ENCODE data around the gene MTA1. TPM values are rescaled to one million over a fixed set of nuclear protein-coding genes. Genes with fewer than 3 reads are reported as not detected.

Gene MTA1
- polyA plus RNA-seq, 1 of the 3 experiments (the other 2 are of a cell fraction), result 96.3 TPM

- TF ChIP-seq ZBTB33 (IDR thresholded peaks at IDR 0.05; ENCODE audit: borderline replicate concordance, low read depth) (no peak), NFIC (IDR thresholded peaks at IDR 0.05; ENCODE audit: borderline replicate concordance) (no peak), MEF2A (IDR thresholded peaks at IDR 0.05; ENCODE audit: borderline replicate concordance, low read depth) (no peak)
These were observed 27.3 kb downstream of the MTA1 start (continued) for GRCh38 chr14:105446971-105447370.

- no peak for DNase-seq
- H4K20me1 ChIP-seq (ENCODE audit: insufficient read depth), result peaks cover 19% of the 10 kb centered on the region
- H3K4me2 ChIP-seq, result no peak overlapping the region
- H3K27ac ChIP-seq (ENCODE audit: low read depth in 2 of 2, low read length in 1 of 2), result peak overlapping the region in 1 of 2 experiments; percentile 8; a peak in 2 of 4 replicates
- H3K9me2 ChIP-seq, result no peaks in the 10 kb centered on the region
- H3K36me3 ChIP-seq (replicated peaks in 1 of 2; ENCODE audit: control insufficient read depth in 1 of 2, insufficient read depth in 2 of 2, low read length in 1 of 2), result peaks cover 11 to 50% of the 10 kb centered on the region in 2 experiments
- no peak overlapping the region for H2AFZ ChIP-seq (ENCODE audit: low read depth)
- TF ChIP-seq SIN3A (IDR thresholded peaks at IDR 0.05; ENCODE audit: borderline replicate concordance, low read depth, low read length), result no peak
- TF ChIP-seq EP300 (IDR thresholded peaks at IDR 0.05; ENCODE audit: borderline replicate concordance in 1 of 2, low read depth in 1 of 2, low read length in 1 of 2), result no peak
- TF ChIP-seq RFX5 (IDR thresholded peaks at IDR 0.05; ENCODE audit: low read length), result no peak
- TF ChIP-seq TCF12 (IDR thresholded peaks at IDR 0.05), result no peak
- no peak for TF ChIP-seq MXI1 (IDR thresholded peaks at IDR 0.05; ENCODE audit: low read depth, low read length)
- no peak for TF ChIP-seq GABPA (IDR thresholded peaks at IDR 0.05; ENCODE audit: low read depth)
- no peak for TF ChIP-seq YY1 (IDR thresholded peaks at IDR 0.05; ENCODE audit: low read depth)
- no peak for TF ChIP-seq RCOR1 (IDR thresholded peaks at IDR 0.05; ENCODE audit: low read length)
- no peaks in the 10 kb centered on the region for H3K9me3 ChIP-seq
- H3F3A ChIP-seq (replicated peaks; ENCODE audit: insufficient read depth), result no peaks in the 10 kb centered on the region
- H3K4me3 ChIP-seq (ENCODE audit: low read depth in 2 of 2, low read length in 1 of 2), result no peak overlapping the region
- POLR2A ChIA-PET, result interaction anchor here (1.0 kb wide), 1 partner anchor 33 kb away, joined by 3 read pairs; no protein-coding TSS in a partner anchor
- H3K79me2 ChIP-seq (ENCODE audit: insufficient read depth), result peaks cover 43% of the 10 kb centered on the region
- H3K27me3 ChIP-seq (ENCODE audit: insufficient read depth), result no peaks in the 10 kb centered on the region
- peaks cover 0 to 23% of the 10 kb centered on the region in 2 experiments; a peak in 1 of 4 replicates for H3K4me1 ChIP-seq (ENCODE audit: control insufficient read depth in 1 of 2, insufficient read depth in 2 of 2, low read depth in 1 of 2, low read length in 1 of 2)
- 77% methylated on average over 7 of the region's 31 CpGs for WGBS (ENCODE audit: low lambda C conversion rate)
- CTCF ChIA-PET, result interaction anchor here (0.6 to 2.9 kb wide), 29 partner anchors 9 to 85 kb away, joined by 3 to 28 read pairs (median 4); partner anchors contain the start of genes CRIP1, TEX22 and TMEM121
- no peak overlapping the region; the same call in 1 of the 2 replicates for H3K9ac ChIP-seq
These were observed 28.3 kb downstream of the MTA1 start for GRCh38 chr14:105447651-105448640.

- Histone ChIP-seq H4K20me1 (ENCODE audit: insufficient read depth) (peaks cover 19% of the 10 kb centered on the region), H2AFZ (ENCODE audit: low read depth) (no peak overlapping the region), H3K36me3 (replicated peaks in 1 of 2; ENCODE audit: control insufficient read depth in 1 of 2, insufficient read depth in 2 of 2, low read length in 1 of 2) (peaks cover 11 to 52% of the 10 kb centered on the region in 2 experiments), H3K4me1 (ENCODE audit: control insufficient read depth in 1 of 2, insufficient read depth in 2 of 2, low read depth in 1 of 2, low read length in 1 of 2) (peaks cover 0 to 23% of the 10 kb centered on the region in 2 experiments; a peak in 1 of 4 replicates), H3K4me2 (no peak overlapping the region), H3K27me3 (ENCODE audit: insufficient read depth) (no peaks in the 10 kb centered on the region), H3K9me2 (no peaks in the 10 kb centered on the region), H3K9me3 (no peaks in the 10 kb centered on the region), H3K4me3 (ENCODE audit: low read depth in 2 of 2, low read length in 1 of 2) (peak overlapping the region in 1 of 2 experiments; percentile 32; a peak in 1 of 4 replicates), H3K27ac (ENCODE audit: low read depth in 2 of 2, low read length in 1 of 2) (no peak overlapping the region; a peak in 2 of 4 replicates), H3K9ac (no peak overlapping the region; the same call in 1 of the 2 replicates), H3F3A (replicated peaks; ENCODE audit: insufficient read depth) (no peaks in the 10 kb centered on the region), H3K79me2 (ENCODE audit: insufficient read depth) (peaks cover 36% of the 10 kb centered on the region; the same call in 1 of the 2 replicates)
- ChIA-PET CTCF (interaction anchor here (0.6 to 2.9 kb wide), 25 partner anchors 8 to 86 kb away, joined by 3 to 28 read pairs (median 4); partner anchors contain the start of genes CRIP1, TEX22 and TMEM121), POLR2A (interaction anchor here (1.0 kb wide), 1 partner anchor 32 kb away, joined by 3 read pairs; no protein-coding TSS in a partner anchor)
- WGBS (ENCODE audit: low lambda C conversion rate), result 51% methylated on average over 7 of the region's 16 CpGs
- DNase-seq, result peak; percentile 96
- TF ChIP-seq CHD2 (IDR thresholded peaks at IDR 0.05; ENCODE audit: low read length, partially characterized antibody) (no peak), RAD21 (IDR thresholded peaks at IDR 0.05; ENCODE audit: low read length) (peak; percentile 69), CTCF (IDR thresholded peaks at IDR 0.05) (peak; percentile 75), NFIC (IDR thresholded peaks at IDR 0.05; ENCODE audit: borderline replicate concordance) (0 out of 2 replicates have a peak, but pooled peaks have one; percentile 24), MAX (IDR thresholded peaks at IDR 0.05; ENCODE audit: low read depth) (no peak), GATA2 (CRISPR knock-in tag; IDR thresholded peaks at IDR 0.05) (no peak), RCOR1 (IDR thresholded peaks at IDR 0.05; ENCODE audit: low read length) (no peak), SMC3 (IDR thresholded peaks at IDR 0.05; ENCODE audit: low read depth, low read length) (peak; percentile 84), YY1 (IDR thresholded peaks at IDR 0.05; ENCODE audit: low read depth) (no peak)
These were observed 29.1 kb downstream of the MTA1 start for GRCh38 chr14:105448706-105449111.
